NCI-H774 (cell line): ENCODE data around the gene CLDN18.

Experiments used
- DNase-seq: peaks from one replicate; lab custom pipeline; 2025; lab: John Stamatoyannopoulos, UW

The CLDN18 gene

GRCh38 chr3:138062626-138063025, 52.7 kb downstream of the CLDN18 start:
- no peak for DNase-seq

GRCh38 chr3:138063416-138063815, 53.5 kb downstream of the CLDN18 start:
- DNase-seq = no peak

- no peak for DNase-seq
Observed at GRCh38 chr3:138065949-138066348, 56.0 kb downstream of the CLDN18 start.

GRCh38 chr3:138066383-138066782, 56.4 kb downstream of the CLDN18 start:
- no peak for DNase-seq

GRCh38 chr3:138066972-138067371, 57.0 kb downstream of the CLDN18 start:
- no peak for DNase-seq

GRCh38 chr3:138068046-138068445, 58.1 kb downstream of the CLDN18 start:
- no peak for DNase-seq

GRCh38 chr3:138068579-138069174, 58.7 kb downstream of the CLDN18 start:
- DNase-seq = peak; percentile 32

- no peak for DNase-seq
Observed at GRCh38 chr3:138070006-138070405, 60.0 kb downstream of the CLDN18 start.

- no peak for DNase-seq
Observed at GRCh38 chr3:138072796-138073195, 62.8 kb downstream of the CLDN18 start.

- no peak for DNase-seq
Observed at GRCh38 chr3:138078096-138078495, 68.1 kb downstream of the CLDN18 start.

- no peak for DNase-seq
Observed at GRCh38 chr3:138078901-138079344, 69.0 kb downstream of the CLDN18 start.

- no peak for DNase-seq
Observed at GRCh38 chr3:138079901-138080300, 69.9 kb downstream of the CLDN18 start.

- DNase-seq = no peak
Observed at GRCh38 chr3:138081371-138082084, 71.6 kb downstream of the CLDN18 start.

- no peak for DNase-seq
Observed at GRCh38 chr3:138082085-138082991, 72.4 kb downstream of the CLDN18 start.

GRCh38 chr3:138082992-138083386, 73.0 kb downstream of the CLDN18 start:
- DNase-seq = no peak
